Lower lobe of right lung (tissue), 2 donors: Measurements from ENCODE around the gene NR0B2. TPM values are rescaled to one million over a fixed set of nuclear protein-coding genes. Genes with fewer than 3 reads are reported as not detected.

Experiments used
- ATAC-seq, 2 donors: fragments of 200-7000 bp; cut with Tn5 transposase; one replicate each; pipeline ENCODE4 v1.9.1; 2020 to 2022; ENCODE audit warnings: mild to moderate bottlenecking in 2 of 2, moderate library complexity in 2 of 2
- DNase-seq: peaks from one replicate; pipeline ENCODE4 v3.0.0-alpha.2; 2020
- H3K27ac ChIP-seq: fragments of 200-600 bp; one replicate; pipeline ENCODE4 v1.8.0; 2022
- H3K27me3 ChIP-seq: fragments of 200-600 bp; one replicate; pipeline ENCODE4 v1.8.0; 2022; ENCODE audit warnings: low read depth
- H3K36me3 ChIP-seq: fragments of 200-600 bp; one replicate; pipeline ENCODE4 v1.8.0; 2022; ENCODE audit warnings: mild to moderate bottlenecking
- H3K4me1 ChIP-seq: fragments of 200-600 bp; one replicate; pipeline ENCODE4 v1.8.0; 2022
- H3K4me3 ChIP-seq: fragments of 200-600 bp; one replicate; pipeline ENCODE4 v1.8.0; 2022; ENCODE audit warnings: mild to moderate bottlenecking
- H3K9me3 ChIP-seq: fragments of 200-600 bp; one replicate; pipeline ENCODE4 v1.8.0; 2022
- intact Hi-C: fragments of 100-400 bp; cut with DNase I; formaldehyde crosslinking; loops from one replicate; pipeline ENCODE4 v1.11.0; 2022
- total RNA-seq: library from RNA; stranded (reverse); fragmentation: NEBNext Ultra II Directional; extraction: Animal tissue kit (Norgen Biotek cat#: 25700); gene quantifications from one replicate; pipeline ENCODE4 v1.2.1, GENCODE V29; 2021
- TF ChIP-seq, protein P1 (sequence below): fragments of 200-600 bp; IDR thresholded peaks from one replicate; pipeline ENCODE4 v1.8.0; 2022; ENCODE audit warnings: antibody characterized with exemption, mild to moderate bottlenecking
- donor health status: DM: no; HTN: yes; CAD: no; lungs with severe emphysema.

Gene NR0B2
- total RNA-seq, 1 donor from 2014 or later: 2.2 TPM

DNA sequence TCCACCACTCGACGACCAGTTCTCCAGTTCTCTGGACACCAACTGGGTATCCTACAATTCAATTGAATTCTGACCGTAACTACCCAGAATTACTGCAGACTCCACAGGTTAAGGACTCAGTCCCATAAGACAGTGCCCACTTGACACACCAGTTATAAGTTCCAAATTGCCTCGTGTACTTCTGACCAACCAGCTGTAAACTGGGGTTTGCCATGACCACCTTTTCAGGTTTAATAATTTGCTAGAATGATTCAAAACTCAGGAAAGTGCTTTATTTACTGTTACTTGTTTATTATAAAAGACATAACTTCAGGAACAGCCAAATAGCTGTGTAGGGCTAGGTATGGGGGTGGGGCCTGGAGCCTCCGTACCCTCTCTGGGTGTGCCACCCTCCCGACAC lies 23.0 kb upstream of the NR0B2 start:
- Histone ChIP-seq H3K9me3 (no peaks in the 10 kb centered on the region), H3K27me3 (no peaks in the 10 kb centered on the region), H3K36me3 (peaks cover 59% of the 10 kb centered on the region), H3K4me3 (no peak overlapping the region), H3K27ac (no peak overlapping the region), H3K4me1 (peaks cover 5% of the 10 kb centered on the region)
- DNase-seq: no peak
- TF ChIP-seq, protein P1, sequence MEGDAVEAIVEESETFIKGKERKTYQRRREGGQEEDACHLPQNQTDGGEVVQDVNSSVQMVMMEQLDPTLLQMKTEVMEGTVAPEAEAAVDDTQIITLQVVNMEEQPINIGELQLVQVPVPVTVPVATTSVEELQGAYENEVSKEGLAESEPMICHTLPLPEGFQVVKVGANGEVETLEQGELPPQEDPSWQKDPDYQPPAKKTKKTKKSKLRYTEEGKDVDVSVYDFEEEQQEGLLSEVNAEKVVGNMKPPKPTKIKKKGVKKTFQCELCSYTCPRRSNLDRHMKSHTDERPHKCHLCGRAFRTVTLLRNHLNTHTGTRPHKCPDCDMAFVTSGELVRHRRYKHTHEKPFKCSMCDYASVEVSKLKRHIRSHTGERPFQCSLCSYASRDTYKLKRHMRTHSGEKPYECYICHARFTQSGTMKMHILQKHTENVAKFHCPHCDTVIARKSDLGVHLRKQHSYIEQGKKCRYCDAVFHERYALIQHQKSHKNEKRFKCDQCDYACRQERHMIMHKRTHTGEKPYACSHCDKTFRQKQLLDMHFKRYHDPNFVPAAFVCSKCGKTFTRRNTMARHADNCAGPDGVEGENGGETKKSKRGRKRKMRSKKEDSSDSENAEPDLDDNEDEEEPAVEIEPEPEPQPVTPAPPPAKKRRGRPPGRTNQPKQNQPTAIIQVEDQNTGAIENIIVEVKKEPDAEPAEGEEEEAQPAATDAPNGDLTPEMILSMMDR: no peak
- intact Hi-C loops: no loop called here
- no peak for ATAC-seq

- ATAC-seq (peak; percentile 43 to 68), DNase-seq (no peak)
- TF ChIP-seq, protein P1: no peak
- no peaks in the 10 kb centered on the region for H3K27me3 ChIP-seq
- H3K27ac ChIP-seq: no peak overlapping the region
- H3K9me3 ChIP-seq: no peaks in the 10 kb centered on the region
- no peak overlapping the region for H3K4me3 ChIP-seq
- intact Hi-C loops: no loop called here
- H3K36me3 ChIP-seq: peaks cover 76% of the 10 kb centered on the region
- H3K4me1 ChIP-seq: peaks cover 5% of the 10 kb centered on the region
Observed at GRCh38 chr1:26932531-26932930, 18.8 kb upstream of the NR0B2 start.

- TF ChIP-seq, protein P1: no peak
Observed at GRCh38 chr1:26923711-26924110, 9.9 kb upstream of the NR0B2 start.

GRCh38 chr1:26922901-26923300 lies 9.1 kb upstream of the NR0B2 start:
- peaks cover 40% of the 10 kb centered on the region for H3K36me3 ChIP-seq
- H3K4me1 ChIP-seq: peaks cover 23% of the 10 kb centered on the region
- ATAC-seq (no peak), DNase-seq (no peak)
- no peaks in the 10 kb centered on the region for H3K9me3 ChIP-seq
- intact Hi-C loops: no loop called here
- H3K27me3 ChIP-seq: no peaks in the 10 kb centered on the region
- H3K4me3 ChIP-seq: peak overlapping the region; percentile 100
- TF ChIP-seq, protein P1: no peak
- no peak overlapping the region for H3K27ac ChIP-seq

More at GRCh38 chr1:26923711-26924110, 9.9 kb upstream of the NR0B2 start:
- no peaks in the 10 kb centered on the region for H3K27me3 ChIP-seq
- H3K4me3 ChIP-seq: no peak overlapping the region
- no peak for DNase-seq
- no peak overlapping the region for H3K27ac ChIP-seq
- peaks cover 48% of the 10 kb centered on the region for H3K36me3 ChIP-seq
- H3K9me3 ChIP-seq: no peaks in the 10 kb centered on the region
- intact Hi-C loops: no loop called here
- H3K4me1 ChIP-seq: peaks cover 23% of the 10 kb centered on the region
- ATAC-seq: no peak

DNA sequence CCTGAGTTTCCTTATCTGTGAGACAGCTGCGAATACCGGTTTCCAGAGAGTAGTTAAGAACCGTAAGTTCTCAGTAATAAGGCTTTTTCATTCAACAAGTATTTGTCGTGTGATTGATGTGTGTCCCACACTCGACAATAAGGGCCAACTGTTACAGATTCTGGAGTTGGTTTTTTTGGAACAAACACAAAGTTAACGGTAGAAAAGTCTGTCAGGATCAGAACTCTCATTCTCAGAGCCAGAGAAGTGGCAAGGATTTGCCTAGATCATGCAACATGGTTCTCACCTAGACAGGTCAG lies 8.6 kb upstream of the NR0B2 start:
- DNase-seq (no peak), ATAC-seq (no peak)
- no peaks in the 10 kb centered on the region for H3K27me3 ChIP-seq
- H3K9me3 ChIP-seq: no peaks in the 10 kb centered on the region
- H3K4me3 ChIP-seq: peak overlapping the region; percentile 100
- intact Hi-C loops: no loop called here
- TF ChIP-seq, protein P1: no peak
- peaks cover 34% of the 10 kb centered on the region for H3K36me3 ChIP-seq
- H3K27ac ChIP-seq: peak overlapping the region; percentile 93
- peaks cover 23% of the 10 kb centered on the region for H3K4me1 ChIP-seq
